Stimulated activated naive CD8-positive, alpha-beta T cell treated with anti-CD3 and anti-CD28 coated beads, Interleukin-15, Interleukin-2, amounts not matched to agents 100 ng/mL and 50 ng/mL, for 24 hours (primary cell): ENCODE measurements around the gene ZC3H18.
A peak's percentile ranks its signal among the peaks of the same experiment; 100 is the strongest.

Experiments
- H3K27ac Mint-ChIP-seq: one replicate; pipeline ENCODE4 v1.8.0; 2021; ENCODE audit warnings: mild to moderate bottlenecking, mixed read lengths
- H3K27me3 Mint-ChIP-seq: one replicate; pipeline ENCODE4 v1.8.0; 2021; ENCODE audit warnings: mixed read lengths
- H3K36me3 Mint-ChIP-seq: one replicate; pipeline ENCODE4 v1.8.0; 2021; ENCODE audit warnings: low read depth, mixed read lengths
- H3K4me1 Mint-ChIP-seq: one replicate; pipeline ENCODE4 v1.8.0; 2021; ENCODE audit warnings: low read depth, mixed read lengths
- H3K4me3 Mint-ChIP-seq: one replicate; pipeline ENCODE4 v1.8.0; 2021; ENCODE audit warnings: mild to moderate bottlenecking, mixed read lengths
- H3K9me3 Mint-ChIP-seq: one replicate; pipeline ENCODE4 v1.8.0; 2021; ENCODE audit warnings: mixed read lengths

Gene ZC3H18

GRCh38 chr16:88647178-88648070 is 77.2 kb downstream of the ZC3H18 start:
- Mint-ChIP-seq H3K27me3 (no peaks in the 10 kb centered on the region), H3K4me1 (peaks cover 20% of the 10 kb centered on the region), H3K27ac (no peak overlapping the region), H3K9me3 (no peaks in the 10 kb centered on the region), H3K4me3 (no peak overlapping the region), H3K36me3 (peaks cover 20% of the 10 kb centered on the region)

- Mint-ChIP-seq H3K27me3 (no peaks in the 10 kb centered on the region), H3K27ac (peak overlapping the region; percentile 38), H3K4me1 (peaks cover 20% of the 10 kb centered on the region), H3K9me3 (no peaks in the 10 kb centered on the region), H3K4me3 (peak overlapping the region; percentile 88), H3K36me3 (peaks cover 12% of the 10 kb centered on the region)
Measured at GRCh38 chr16:88649195-88649923, 79.2 kb downstream of the ZC3H18 start.

- Mint-ChIP-seq H3K27ac (peak overlapping the region; percentile 72), H3K36me3 (peaks cover 14% of the 10 kb centered on the region), H3K4me3 (peak overlapping the region; percentile 88), H3K9me3 (no peaks in the 10 kb centered on the region), H3K4me1 (peaks cover 20% of the 10 kb centered on the region), H3K27me3 (no peaks in the 10 kb centered on the region)
Measured at GRCh38 chr16:88649924-88650748, 79.9 kb downstream of the ZC3H18 start.

GRCh38 chr16:88650749-88651275 is 80.6 kb downstream of the ZC3H18 start, which contains the start of gene CYBA:
TSS of gene CYBA (minus strand) at chr16:88651053. CDS start at chr16:88651013, 40 bp downstream.
- peak within 1 kb of the TSS; percentile 88 for H3K4me3 Mint-ChIP-seq
- H3K9me3 Mint-ChIP-seq: no peaks in the 10 kb centered on the region
- H3K27me3 Mint-ChIP-seq: no peaks in the 10 kb centered on the region
- peaks cover 14% of the 10 kb centered on the region for H3K36me3 Mint-ChIP-seq
- peaks cover 20% of the 10 kb centered on the region for H3K4me1 Mint-ChIP-seq
- H3K27ac Mint-ChIP-seq: peak within 1 kb of the TSS; percentile 92

GRCh38 chr16:88651276-88651988 is 81.2 kb downstream of the ZC3H18 start:
- H3K9me3 Mint-ChIP-seq: no peaks in the 10 kb centered on the region
- peak overlapping the region; percentile 92 for H3K27ac Mint-ChIP-seq
- H3K27me3 Mint-ChIP-seq: no peaks in the 10 kb centered on the region
- peaks cover 17% of the 10 kb centered on the region for H3K4me1 Mint-ChIP-seq
- peaks cover 14% of the 10 kb centered on the region for H3K36me3 Mint-ChIP-seq
- peak overlapping the region; percentile 88 for H3K4me3 Mint-ChIP-seq

- Mint-ChIP-seq H3K4me3 (no peak overlapping the region), H3K4me1 (peaks cover 17% of the 10 kb centered on the region), H3K27me3 (no peaks in the 10 kb centered on the region), H3K36me3 (peaks cover 14% of the 10 kb centered on the region), H3K9me3 (no peaks in the 10 kb centered on the region), H3K27ac (no peak overlapping the region)
Measured at GRCh38 chr16:88651989-88652761, 82.0 kb downstream of the ZC3H18 start.

GRCh38 chr16:88652762-88653063 is 82.5 kb downstream of the ZC3H18 start:
- Mint-ChIP-seq H3K36me3 (peaks cover 14% of the 10 kb centered on the region), H3K9me3 (no peaks in the 10 kb centered on the region), H3K4me3 (no peak overlapping the region), H3K27ac (no peak overlapping the region), H3K27me3 (no peaks in the 10 kb centered on the region), H3K4me1 (peaks cover 17% of the 10 kb centered on the region)

GRCh38 chr16:88653101-88653500 is 82.9 kb downstream of the ZC3H18 start:
- Mint-ChIP-seq H3K27me3 (no peaks in the 10 kb centered on the region), H3K27ac (no peak overlapping the region), H3K4me1 (peaks cover 17% of the 10 kb centered on the region), H3K9me3 (no peaks in the 10 kb centered on the region), H3K4me3 (no peak overlapping the region), H3K36me3 (peaks cover 14% of the 10 kb centered on the region)

- peaks cover 14% of the 10 kb centered on the region for H3K36me3 Mint-ChIP-seq
- no peaks in the 10 kb centered on the region for H3K27me3 Mint-ChIP-seq
- no peaks in the 10 kb centered on the region for H3K9me3 Mint-ChIP-seq
- no peak overlapping the region for H3K27ac Mint-ChIP-seq
- peaks cover 17% of the 10 kb centered on the region for H3K4me1 Mint-ChIP-seq
- no peak overlapping the region for H3K4me3 Mint-ChIP-seq
Measured at GRCh38 chr16:88653596-88654362, 83.6 kb downstream of the ZC3H18 start.

GRCh38 chr16:88654363-88655052 is 84.3 kb downstream of the ZC3H18 start:
- H3K9me3 Mint-ChIP-seq: no peaks in the 10 kb centered on the region
- no peak overlapping the region for H3K4me3 Mint-ChIP-seq
- H3K36me3 Mint-ChIP-seq: peaks cover 8% of the 10 kb centered on the region
- H3K4me1 Mint-ChIP-seq: peaks cover 11% of the 10 kb centered on the region
- no peak overlapping the region for H3K27ac Mint-ChIP-seq
- H3K27me3 Mint-ChIP-seq: no peaks in the 10 kb centered on the region

GRCh38 chr16:88655053-88655732 is 85.0 kb downstream of the ZC3H18 start:
- Mint-ChIP-seq H3K27ac (no peak overlapping the region), H3K4me1 (peaks cover 10% of the 10 kb centered on the region), H3K27me3 (no peaks in the 10 kb centered on the region), H3K9me3 (no peaks in the 10 kb centered on the region), H3K4me3 (no peak overlapping the region), H3K36me3 (peaks cover 7% of the 10 kb centered on the region)

- Mint-ChIP-seq H3K4me3 (no peak overlapping the region), H3K4me1 (peaks cover 12% of the 10 kb centered on the region)
Measured at GRCh38 chr16:88655733-88656281, 85.6 kb downstream of the ZC3H18 start.

More at GRCh38 chr16:88655733-88656281, 85.6 kb downstream of the ZC3H18 start:
- Mint-ChIP-seq H3K27me3 (no peaks in the 10 kb centered on the region), H3K27ac (no peak overlapping the region), H3K36me3 (peaks cover 7% of the 10 kb centered on the region), H3K9me3 (no peaks in the 10 kb centered on the region)
